Cardiac fibroblast (primary cell): ENCODE measurements around the gene CYP11A1.

ENCODE experiments used
- DNase-seq, 2 donors: peaks; one replicate each; pipeline versions ENCODE4 v3.0.0 to v3.0.0-alpha.2; 2010; ENCODE audit warnings: low read depth in 2 of 2
- H3K4me3 ChIP-seq, 2 donors: replicated peaks in 1 of 2; 1 replicate in 1 of 2; 2 replicates in 1 of 2; pipeline ENCODE4 v1.5.1; 2011; ENCODE audit warnings: low read depth in 2 of 2, low read length in 2 of 2, mild to moderate bottlenecking in 2 of 2, moderate library complexity in 1 of 2
- CTCF ChIP-seq: IDR thresholded peaks from one replicate; pipeline ENCODE4 v1.5.1; 2011; ENCODE audit warnings: low read depth, mild to moderate bottlenecking, low read length, inconsistent platforms

Gene CYP11A1

DNA sequence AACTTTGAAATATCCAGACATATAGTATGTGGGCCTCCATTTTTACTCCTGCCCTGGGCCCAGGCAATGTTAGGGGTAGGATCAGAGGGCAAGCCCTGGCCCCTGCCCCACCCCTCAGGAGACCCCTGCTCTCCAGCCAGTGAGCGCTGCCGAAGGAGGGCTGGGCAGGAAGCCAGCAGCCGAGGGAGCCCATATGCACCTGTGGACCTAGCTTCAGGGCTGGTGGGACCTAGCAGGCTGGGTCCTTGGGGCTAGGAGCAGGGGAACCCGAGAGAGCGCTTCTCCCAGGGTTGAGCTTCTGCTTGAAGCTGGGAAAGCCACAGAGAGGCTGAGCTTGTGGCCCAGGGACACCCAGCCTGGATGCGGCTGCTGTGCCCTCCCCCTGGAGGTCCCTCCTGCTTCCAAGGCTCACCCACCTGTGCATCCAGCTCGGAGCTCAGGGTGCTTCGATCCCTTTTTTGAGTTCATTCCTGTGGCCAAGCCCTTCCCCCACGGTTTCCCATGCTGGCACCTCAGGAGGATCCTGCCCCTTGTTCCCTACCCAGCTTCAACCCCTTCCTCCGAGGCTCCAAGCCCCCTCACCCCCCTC, 21.0 kb upstream of the CYP11A1 start:
- DNase-seq = no peak
- no peak for TF ChIP-seq CTCF
- no peak overlapping the region for H3K4me3 ChIP-seq

DNA sequence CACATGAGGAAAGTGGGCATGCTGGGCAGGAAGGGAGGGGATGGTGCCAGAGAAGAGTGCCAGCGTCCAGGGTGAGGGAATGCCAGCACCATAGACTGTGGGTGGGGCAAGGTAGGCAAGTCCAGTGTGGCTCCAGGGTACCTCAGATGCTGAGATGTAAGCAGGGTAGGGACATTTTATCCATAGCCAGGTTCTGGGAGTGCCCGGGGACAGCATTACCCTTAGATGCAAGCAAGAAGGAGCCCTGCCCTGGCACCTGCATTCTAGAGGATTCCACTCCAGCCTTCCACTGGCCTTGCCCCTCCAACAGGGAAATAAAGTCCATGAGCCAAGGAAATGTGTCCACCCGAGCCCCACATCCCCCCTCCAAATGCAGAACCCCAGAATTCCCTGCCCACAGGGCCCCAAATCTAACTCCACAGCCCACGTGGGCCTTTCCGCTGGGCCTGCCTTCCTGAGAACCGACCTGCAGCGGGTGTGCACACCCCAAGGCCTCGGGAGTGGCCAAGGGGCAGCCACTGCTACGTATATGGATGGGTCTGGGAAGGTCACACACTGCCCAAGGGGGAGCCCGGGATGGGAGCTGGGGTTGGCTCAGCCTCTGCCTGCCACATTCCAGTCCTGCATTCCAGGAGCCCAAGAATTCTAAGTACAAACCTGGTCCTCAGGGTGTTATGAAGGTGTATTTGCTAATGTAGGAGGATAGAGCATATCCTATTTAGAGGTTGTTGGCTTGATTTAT, 20.3 kb upstream of the CYP11A1 start:
- no peak overlapping the region for H3K4me3 ChIP-seq
- no peak for TF ChIP-seq CTCF
- no peak for DNase-seq

- no peak overlapping the region for H3K4me3 ChIP-seq
- no peak for DNase-seq
- no peak for TF ChIP-seq CTCF
Measured at GRCh38 chr15:74387141-74387541, 19.7 kb upstream of the CYP11A1 start.

GRCh38 chr15:74386496-74387140, 19.2 kb upstream of the CYP11A1 start:
- TF ChIP-seq CTCF = no peak
- no peak for DNase-seq

GRCh38 chr15:74385733-74386132, 18.3 kb upstream of the CYP11A1 start:
- H3K4me3 ChIP-seq = no peak overlapping the region
- DNase-seq = no peak
- no peak for TF ChIP-seq CTCF

More at GRCh38 chr15:74386496-74387140, 19.2 kb upstream of the CYP11A1 start:
- H3K4me3 ChIP-seq = no peak overlapping the region

GRCh38 chr15:74384881-74385643, 17.6 kb upstream of the CYP11A1 start:
- no peak for TF ChIP-seq CTCF
- no peak overlapping the region for H3K4me3 ChIP-seq
- DNase-seq = peak in 1 of 2 donors; percentile 70
